Stimulated activated memory B cell treated with anti-CD40 and anti-IgM and Interleukin-4, amounts not matched to agents 10 μg/mL and 1 μg/mL and 100 μg/mL, for 72 hours (primary cell): Measurements from ENCODE around the gene BTBD9.

ENCODE experiments used
- ATAC-seq: fragments of 150-1000 bp; cut with Tn5 transposase; 2 replicates; pipeline ENCODE4 v1.10.0; 2021
- H3K27ac Mint-ChIP-seq: one replicate; pipeline ENCODE4 v1.8.0; 2022; ENCODE audit warnings: mild to moderate bottlenecking, mixed read lengths
- H3K27me3 Mint-ChIP-seq: one replicate; pipeline ENCODE4 v1.8.0; 2022; ENCODE audit warnings: mixed read lengths
- H3K36me3 Mint-ChIP-seq: one replicate; pipeline ENCODE4 v1.8.0; 2022; ENCODE audit warnings: mixed read lengths
- H3K4me1 Mint-ChIP-seq: one replicate; pipeline ENCODE4 v1.8.0; 2022; ENCODE audit warnings: mixed read lengths
- H3K4me3 Mint-ChIP-seq: one replicate; pipeline ENCODE4 v1.8.0; 2022; ENCODE audit warnings: mild to moderate bottlenecking, moderate library complexity, mixed read lengths
- H3K9me3 Mint-ChIP-seq: one replicate; pipeline ENCODE4 v1.8.0; 2022; ENCODE audit warnings: mixed read lengths

The BTBD9 gene

GRCh38 chr6:38566295-38567030 lies 73.3 kb downstream of the BTBD9 start:
- Mint-ChIP-seq H3K9me3 (no peaks in the 10 kb centered on the region), H3K36me3 (peaks cover 20% of the 10 kb centered on the region), H3K4me1 (peaks cover 27% of the 10 kb centered on the region), H3K27me3 (no peaks in the 10 kb centered on the region), H3K4me3 (no peak overlapping the region), H3K27ac (no peak overlapping the region)
- no peak for ATAC-seq

- H3K9me3 Mint-ChIP-seq = no peaks in the 10 kb centered on the region
- H3K27ac Mint-ChIP-seq = no peak overlapping the region
- H3K4me1 Mint-ChIP-seq = peaks cover 16% of the 10 kb centered on the region
- no peak for ATAC-seq
- peaks cover 21% of the 10 kb centered on the region for H3K36me3 Mint-ChIP-seq
- H3K4me3 Mint-ChIP-seq = no peak overlapping the region
- H3K27me3 Mint-ChIP-seq = no peaks in the 10 kb centered on the region
Measured at GRCh38 chr6:38564301-38564700, 75.4 kb downstream of the BTBD9 start.

GRCh38 chr6:38555606-38556005 lies 84.1 kb downstream of the BTBD9 start:
- ATAC-seq = no peak
- peaks cover 17% of the 10 kb centered on the region for H3K36me3 Mint-ChIP-seq
- H3K27me3 Mint-ChIP-seq = no peaks in the 10 kb centered on the region
- no peak overlapping the region for H3K27ac Mint-ChIP-seq
- H3K4me3 Mint-ChIP-seq = no peak overlapping the region
- no peaks in the 10 kb centered on the region for H3K9me3 Mint-ChIP-seq
- H3K4me1 Mint-ChIP-seq = no peaks in the 10 kb centered on the region

- Mint-ChIP-seq H3K36me3 (peaks cover 17% of the 10 kb centered on the region), H3K4me3 (no peak overlapping the region), H3K27ac (no peak overlapping the region), H3K9me3 (no peaks in the 10 kb centered on the region), H3K4me1 (no peaks in the 10 kb centered on the region), H3K27me3 (no peaks in the 10 kb centered on the region)
- ATAC-seq = no peak
Measured at GRCh38 chr6:38554700-38555413, 84.9 kb downstream of the BTBD9 start.

GRCh38 chr6:38554014-38554413 lies 85.7 kb downstream of the BTBD9 start:
- Mint-ChIP-seq H3K27me3 (no peaks in the 10 kb centered on the region), H3K4me3 (no peak overlapping the region), H3K9me3 (no peaks in the 10 kb centered on the region), H3K27ac (no peak overlapping the region), H3K36me3 (peaks cover 14% of the 10 kb centered on the region), H3K4me1 (no peaks in the 10 kb centered on the region)
- no peak for ATAC-seq

GRCh38 chr6:38552121-38552520 lies 87.6 kb downstream of the BTBD9 start:
- Mint-ChIP-seq H3K9me3 (no peaks in the 10 kb centered on the region), H3K27me3 (no peaks in the 10 kb centered on the region), H3K4me1 (no peaks in the 10 kb centered on the region), H3K4me3 (no peak overlapping the region), H3K36me3 (peaks cover 18% of the 10 kb centered on the region), H3K27ac (no peak overlapping the region)
- peak; percentile 99 for ATAC-seq

- Mint-ChIP-seq H3K27ac (no peak overlapping the region), H3K4me3 (no peak overlapping the region), H3K9me3 (no peaks in the 10 kb centered on the region), H3K4me1 (no peaks in the 10 kb centered on the region), H3K27me3 (no peaks in the 10 kb centered on the region), H3K36me3 (peaks cover 22% of the 10 kb centered on the region)
- ATAC-seq = no peak
Measured at GRCh38 chr6:38549795-38550194, 89.9 kb downstream of the BTBD9 start.

- H3K9me3 Mint-ChIP-seq = no peaks in the 10 kb centered on the region
- no peaks in the 10 kb centered on the region for H3K27me3 Mint-ChIP-seq
- no peak overlapping the region for H3K4me3 Mint-ChIP-seq
- H3K27ac Mint-ChIP-seq = no peak overlapping the region
- peaks cover 27% of the 10 kb centered on the region for H3K36me3 Mint-ChIP-seq
- H3K4me1 Mint-ChIP-seq = peaks cover 4% of the 10 kb centered on the region
- ATAC-seq = no peak
Measured at GRCh38 chr6:38549180-38549579, 90.5 kb downstream of the BTBD9 start.

- Mint-ChIP-seq H3K27me3 (no peaks in the 10 kb centered on the region), H3K9me3 (no peaks in the 10 kb centered on the region), H3K27ac (no peak overlapping the region), H3K4me1 (peaks cover 7% of the 10 kb centered on the region), H3K36me3 (peaks cover 19% of the 10 kb centered on the region), H3K4me3 (no peak overlapping the region)
- ATAC-seq = peak; percentile 80
Measured at GRCh38 chr6:38543022-38543421, 96.7 kb downstream of the BTBD9 start.

GRCh38 chr6:38542031-38542430 lies 97.7 kb downstream of the BTBD9 start:
- Mint-ChIP-seq H3K27ac (no peak overlapping the region), H3K27me3 (no peaks in the 10 kb centered on the region), H3K36me3 (peaks cover 10% of the 10 kb centered on the region), H3K4me1 (peaks cover 7% of the 10 kb centered on the region), H3K4me3 (no peak overlapping the region), H3K9me3 (no peaks in the 10 kb centered on the region)
- no peak for ATAC-seq

GRCh38 chr6:38533064-38533463 lies 106.7 kb downstream of the BTBD9 start:
- H3K27me3 Mint-ChIP-seq = no peaks in the 10 kb centered on the region
- peaks cover 12% of the 10 kb centered on the region for H3K9me3 Mint-ChIP-seq
- no peak overlapping the region for H3K27ac Mint-ChIP-seq
- H3K36me3 Mint-ChIP-seq = peaks cover 39% of the 10 kb centered on the region
- ATAC-seq = no peak
- H3K4me1 Mint-ChIP-seq = peaks cover 53% of the 10 kb centered on the region
- H3K4me3 Mint-ChIP-seq = no peak overlapping the region

- no peak for ATAC-seq
- peaks cover 53% of the 10 kb centered on the region for H3K4me1 Mint-ChIP-seq
- no peak overlapping the region for H3K27ac Mint-ChIP-seq
- H3K27me3 Mint-ChIP-seq = no peaks in the 10 kb centered on the region
- H3K36me3 Mint-ChIP-seq = peaks cover 56% of the 10 kb centered on the region
- peaks cover 12% of the 10 kb centered on the region for H3K9me3 Mint-ChIP-seq
- no peak overlapping the region for H3K4me3 Mint-ChIP-seq
Measured at GRCh38 chr6:38531134-38531533, 108.6 kb downstream of the BTBD9 start.

GRCh38 chr6:38528196-38528965 lies 111.3 kb downstream of the BTBD9 start:
- H3K36me3 Mint-ChIP-seq = peaks cover 73% of the 10 kb centered on the region
- H3K4me3 Mint-ChIP-seq = no peak overlapping the region
- H3K4me1 Mint-ChIP-seq = peaks cover 27% of the 10 kb centered on the region
- no peak for ATAC-seq
- H3K27ac Mint-ChIP-seq = no peak overlapping the region
- no peaks in the 10 kb centered on the region for H3K27me3 Mint-ChIP-seq
- H3K9me3 Mint-ChIP-seq = peaks cover 18% of the 10 kb centered on the region

GRCh38 chr6:38527371-38527770 lies 112.4 kb downstream of the BTBD9 start:
- ATAC-seq = no peak
- no peak overlapping the region for H3K4me3 Mint-ChIP-seq
- H3K27ac Mint-ChIP-seq = no peak overlapping the region
- H3K9me3 Mint-ChIP-seq = peaks cover 12% of the 10 kb centered on the region
- H3K36me3 Mint-ChIP-seq = peaks cover 67% of the 10 kb centered on the region
- H3K27me3 Mint-ChIP-seq = no peaks in the 10 kb centered on the region
- peaks cover 21% of the 10 kb centered on the region for H3K4me1 Mint-ChIP-seq

GRCh38 chr6:38525888-38526287 lies 113.8 kb downstream of the BTBD9 start:
- no peak for ATAC-seq
- no peak overlapping the region for H3K4me3 Mint-ChIP-seq
- H3K27ac Mint-ChIP-seq = no peak overlapping the region
- H3K4me1 Mint-ChIP-seq = peaks cover 16% of the 10 kb centered on the region
- H3K9me3 Mint-ChIP-seq = peaks cover 10% of the 10 kb centered on the region
- no peaks in the 10 kb centered on the region for H3K27me3 Mint-ChIP-seq
- peaks cover 59% of the 10 kb centered on the region for H3K36me3 Mint-ChIP-seq
